NCI-H526 (cell line): ENCODE data around the gene PITX1.
"Not testable (repeated sequence)": the region's sequence is repeated elsewhere in the genome, so short reads cannot be mapped to it uniquely, and the experiment has no call there.

Experiments
- DNase-seq, 2 experiments: peaks; one replicate each; lab custom pipeline; 2025; lab: John Stamatoyannopoulos, UW

PITX1 gene

DNA sequence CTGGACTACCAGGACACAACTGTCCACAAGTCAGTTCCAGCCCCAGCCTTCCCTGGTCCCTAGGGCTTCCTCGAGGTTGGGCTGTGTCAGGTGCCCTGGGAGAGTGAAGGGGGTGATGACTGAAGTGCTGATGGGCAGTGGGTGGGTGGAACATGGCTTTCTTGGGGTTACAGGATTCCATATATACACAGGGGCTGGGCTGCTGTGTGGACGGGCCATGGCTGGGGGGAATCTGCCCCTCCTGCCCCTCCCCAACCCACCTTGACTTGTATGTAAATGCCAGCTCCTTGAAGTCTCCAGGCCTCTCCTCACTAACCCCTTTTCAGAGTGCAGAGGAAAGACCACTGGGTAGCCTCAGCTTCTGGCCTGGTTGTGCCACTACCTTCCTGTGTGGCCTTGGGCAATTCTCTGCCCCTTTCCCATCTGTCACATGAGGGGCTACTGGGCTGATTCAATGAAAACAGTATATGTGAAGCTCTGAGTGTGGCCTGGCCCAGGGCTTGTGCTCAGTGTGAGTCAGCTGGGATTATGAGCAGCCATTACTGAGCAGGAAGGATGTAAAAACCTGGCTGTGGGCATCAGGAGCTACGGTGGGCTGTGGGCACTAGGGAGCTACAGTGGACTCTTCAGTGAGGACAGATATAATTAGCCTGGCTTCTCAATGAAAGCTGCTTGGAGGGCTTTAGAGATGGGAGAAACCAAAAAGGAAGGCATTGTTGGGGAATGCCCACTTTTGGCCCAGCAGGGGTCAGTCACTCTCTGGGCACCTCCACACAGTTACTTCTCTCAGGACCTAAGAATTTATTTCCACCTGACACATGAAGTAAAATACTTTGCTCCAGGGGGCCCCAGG is 23.3 kb downstream of the PITX1 start:
- DNase-seq = no peak

DNA sequence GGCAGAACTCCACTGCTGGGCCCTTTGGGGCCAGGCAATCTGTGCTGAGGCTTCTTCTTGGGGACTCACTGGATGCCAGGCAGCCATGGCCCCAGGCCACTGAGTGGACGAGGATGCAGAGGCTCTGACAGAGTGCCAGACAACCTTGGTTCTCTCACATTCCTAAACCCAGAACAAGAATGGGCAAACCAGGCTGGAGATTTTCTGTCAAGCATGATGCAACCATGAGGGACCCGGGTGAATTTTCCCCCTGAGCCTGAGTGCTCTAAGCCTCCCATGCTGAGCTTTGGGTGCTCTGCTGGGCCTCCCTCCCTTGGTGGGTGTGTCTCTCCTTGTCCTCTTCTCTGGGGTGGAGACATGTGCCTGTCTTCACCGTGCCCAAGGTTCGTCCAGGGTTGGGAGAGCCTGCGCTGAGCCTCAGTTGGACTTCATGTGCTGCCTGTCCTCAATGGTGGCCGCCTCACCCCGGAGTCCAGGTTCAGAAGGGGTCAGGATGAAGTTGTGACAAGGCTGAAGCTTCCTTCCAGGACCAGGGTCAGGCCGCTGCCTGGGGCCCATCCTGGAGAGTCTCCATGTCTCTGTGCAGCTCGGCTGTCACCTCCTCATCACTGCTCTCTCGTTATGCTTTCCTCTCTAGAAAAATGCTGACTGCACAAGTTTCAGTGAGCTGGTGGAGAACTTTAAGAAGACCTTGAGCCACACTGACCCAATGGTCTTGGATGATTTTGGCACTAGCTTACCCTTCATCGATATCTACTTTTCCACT is 24.1 kb downstream of the PITX1 start:
- no peak for DNase-seq

DNA sequence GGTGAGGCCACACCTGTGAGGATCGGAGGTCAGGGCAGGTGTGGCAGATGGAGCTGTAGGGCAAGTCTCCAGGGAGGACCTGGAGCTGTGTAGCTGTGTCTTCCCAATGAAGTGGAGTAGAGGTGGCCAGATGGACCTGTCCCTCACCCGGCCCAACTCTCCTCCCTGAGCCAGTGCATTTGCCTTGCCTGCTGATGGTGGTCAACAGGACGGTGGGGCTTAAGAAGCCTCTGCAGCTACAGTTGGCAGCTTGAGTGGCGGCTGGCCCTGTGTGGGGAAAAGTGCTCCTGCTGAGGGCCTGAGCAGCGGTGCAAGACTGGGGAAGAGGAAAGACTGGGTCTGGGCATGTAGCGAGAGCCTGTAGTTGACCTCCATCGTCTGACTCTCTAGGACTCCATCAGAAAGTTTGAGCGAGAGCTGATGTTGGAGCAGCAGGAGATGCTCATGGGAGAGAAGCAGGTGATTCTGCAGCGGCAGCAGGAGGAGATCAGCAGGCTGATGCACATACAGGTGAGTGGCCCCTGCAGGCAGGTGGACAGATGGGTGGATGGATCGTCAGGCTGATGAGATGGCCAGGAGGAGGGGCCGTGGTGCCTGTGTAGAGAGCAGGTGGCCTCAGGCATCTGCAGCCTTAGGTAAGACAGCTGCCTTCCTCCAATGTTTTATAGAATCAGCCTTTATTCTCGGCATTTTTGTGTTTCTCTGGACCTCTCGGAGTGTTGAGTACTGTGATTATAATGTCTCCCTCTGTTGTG is 24.9 kb downstream of the PITX1 start:
- DNase-seq = peak in 1 of 2 experiments; percentile 14

DNA sequence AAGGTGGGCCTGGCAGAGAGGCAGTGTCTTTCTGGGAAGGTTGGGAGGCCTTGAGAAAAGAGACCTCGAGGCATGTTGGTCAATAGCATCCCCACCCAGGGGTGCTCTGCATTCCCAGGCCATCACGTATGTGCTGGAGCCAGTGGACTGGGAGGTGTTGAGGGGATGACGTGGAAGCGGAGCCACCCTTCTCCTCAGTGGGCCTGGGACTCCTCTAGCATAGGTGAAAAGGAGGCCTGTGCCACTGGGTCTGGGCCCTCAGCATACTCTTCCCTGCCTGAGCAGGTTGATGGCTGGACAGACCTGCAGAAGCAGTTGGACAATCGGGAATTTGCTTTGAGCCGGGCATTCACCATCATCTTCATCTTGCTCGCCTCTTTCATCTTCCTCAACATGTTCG is 25.5 kb downstream of the PITX1 start:
- no peak for DNase-seq

DNA sequence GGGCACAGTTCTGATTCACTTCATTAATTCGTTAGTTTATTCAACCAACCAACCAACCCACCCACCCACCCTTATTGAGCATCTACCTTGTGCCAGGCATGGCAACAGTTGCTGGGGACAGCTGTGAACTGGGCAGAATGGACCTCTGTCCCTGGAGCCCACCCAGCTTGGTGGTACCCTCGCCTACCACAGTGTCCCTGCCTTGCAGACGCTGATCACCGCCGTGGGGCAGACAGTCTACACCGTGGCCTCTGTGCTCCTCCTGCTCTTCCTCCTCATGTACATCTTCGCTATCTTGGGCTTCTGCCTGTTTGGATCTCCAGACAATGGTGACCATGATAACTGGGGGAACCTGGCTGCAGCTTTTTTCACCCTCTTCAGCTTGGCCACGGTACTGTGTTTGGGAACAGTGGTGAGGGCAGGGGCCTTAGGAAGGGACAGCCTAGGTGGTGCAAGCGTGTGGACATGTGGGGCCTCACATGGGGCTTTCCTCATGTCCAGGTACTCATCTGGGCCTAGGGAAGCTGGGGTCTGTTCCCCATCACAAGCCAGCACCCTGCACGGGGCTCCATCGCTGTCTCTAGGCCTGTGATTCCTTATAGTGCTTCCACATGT is 26.2 kb downstream of the PITX1 start:
- DNase-seq = no peak

DNA sequence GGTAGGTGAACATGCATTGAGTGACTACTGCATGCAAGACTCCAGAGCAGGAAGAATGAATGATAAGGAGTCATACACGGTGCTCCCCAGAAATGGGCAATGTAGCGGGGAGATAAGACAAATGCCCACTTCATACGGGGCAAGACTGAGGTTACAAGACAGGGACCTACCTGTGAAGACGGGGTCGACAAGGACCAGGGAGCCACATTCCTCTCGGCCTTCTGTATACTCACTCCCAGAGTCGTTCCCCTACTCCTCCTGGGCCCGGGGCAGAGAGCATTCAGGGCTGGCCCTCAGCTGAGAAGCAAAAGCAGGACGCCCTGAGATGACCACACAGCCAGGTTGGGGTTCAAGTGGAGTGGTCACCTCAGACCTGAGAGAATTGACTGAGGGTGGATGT is 26.7 kb downstream of the PITX1 start:
- no peak for DNase-seq

DNA sequence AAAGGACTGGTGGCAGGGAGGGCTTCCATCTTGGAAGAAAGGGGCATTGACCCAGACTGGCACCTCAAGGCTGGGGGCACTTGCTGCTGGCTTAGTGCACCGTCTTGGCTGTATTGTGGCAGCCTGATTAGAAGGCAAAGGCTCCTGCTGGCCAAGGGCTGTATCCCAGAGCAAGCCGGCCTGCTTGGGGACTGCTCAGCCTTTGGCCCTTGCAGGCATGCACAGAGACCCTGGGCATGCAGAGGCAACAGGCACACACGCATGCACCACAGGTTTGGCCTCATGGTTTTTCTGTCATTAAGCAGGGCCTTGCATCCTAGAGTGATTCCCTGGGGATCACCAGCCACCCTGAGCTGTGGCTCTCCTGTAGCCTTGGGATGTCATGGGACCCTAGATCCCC is 29.0 kb downstream of the PITX1 start:
- DNase-seq = no peak

DNA sequence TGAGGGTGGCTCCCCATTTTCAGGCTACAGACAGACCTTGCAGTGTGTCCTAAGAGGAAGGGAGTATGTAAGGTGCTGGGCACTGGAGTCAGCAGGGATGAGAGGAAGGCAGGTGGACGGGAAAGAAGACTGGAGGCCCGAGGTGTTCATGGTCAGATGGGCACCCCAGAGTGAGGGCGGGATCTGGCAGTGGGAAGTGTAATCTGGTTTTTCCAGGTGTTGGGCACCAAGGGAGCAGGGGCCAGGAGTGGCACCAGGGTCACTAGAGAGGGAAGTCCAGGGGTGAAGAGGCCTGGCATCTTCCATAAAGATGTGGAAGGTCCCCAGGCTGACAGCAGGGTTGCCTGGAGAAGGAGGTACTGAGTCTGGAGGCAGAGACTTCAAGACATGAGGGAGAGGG is 29.7 kb downstream of the PITX1 start:
- DNase-seq = no peak

DNA sequence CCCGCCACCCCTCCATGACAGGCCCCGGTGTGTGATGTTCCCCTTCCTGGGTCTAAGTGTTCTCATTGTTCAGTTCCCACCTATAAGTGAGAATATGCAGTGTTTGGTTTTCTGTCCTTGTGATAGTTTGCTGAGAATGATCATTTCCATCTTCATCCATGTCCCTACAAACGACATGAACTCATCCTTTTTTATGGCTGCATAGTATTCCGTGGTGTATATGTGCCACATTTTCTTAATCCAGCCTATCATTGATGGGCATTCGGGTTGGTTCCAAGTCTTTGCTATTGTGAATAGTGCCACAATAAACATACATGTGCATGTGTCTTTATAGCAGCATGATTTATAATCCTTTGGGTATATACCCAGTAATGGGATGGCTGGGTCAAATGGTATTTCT is 36.0 kb downstream of the PITX1 start:
- not testable (repeated sequence) for DNase-seq

DNA sequence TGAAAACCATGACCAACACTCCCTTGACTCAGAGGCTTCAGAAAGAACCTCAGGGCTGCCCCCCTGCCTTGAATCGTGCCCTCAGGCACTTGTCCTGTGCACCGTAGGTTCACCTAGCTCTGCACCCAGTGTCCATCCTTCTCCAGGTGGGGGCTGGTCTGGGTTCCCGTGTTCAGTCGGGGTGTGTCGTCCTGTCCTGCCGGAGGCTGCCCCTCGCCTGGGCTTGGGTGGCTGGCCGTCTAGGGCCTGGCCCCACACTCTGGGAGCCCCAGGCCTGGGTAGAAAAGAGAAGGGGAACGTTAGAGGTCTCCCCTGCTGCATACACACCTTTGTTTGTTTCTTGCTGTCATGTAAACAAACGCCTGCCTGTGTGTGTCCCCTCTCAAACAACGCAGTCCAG is 37.0 kb downstream of the PITX1 start:
- no peak for DNase-seq

DNA sequence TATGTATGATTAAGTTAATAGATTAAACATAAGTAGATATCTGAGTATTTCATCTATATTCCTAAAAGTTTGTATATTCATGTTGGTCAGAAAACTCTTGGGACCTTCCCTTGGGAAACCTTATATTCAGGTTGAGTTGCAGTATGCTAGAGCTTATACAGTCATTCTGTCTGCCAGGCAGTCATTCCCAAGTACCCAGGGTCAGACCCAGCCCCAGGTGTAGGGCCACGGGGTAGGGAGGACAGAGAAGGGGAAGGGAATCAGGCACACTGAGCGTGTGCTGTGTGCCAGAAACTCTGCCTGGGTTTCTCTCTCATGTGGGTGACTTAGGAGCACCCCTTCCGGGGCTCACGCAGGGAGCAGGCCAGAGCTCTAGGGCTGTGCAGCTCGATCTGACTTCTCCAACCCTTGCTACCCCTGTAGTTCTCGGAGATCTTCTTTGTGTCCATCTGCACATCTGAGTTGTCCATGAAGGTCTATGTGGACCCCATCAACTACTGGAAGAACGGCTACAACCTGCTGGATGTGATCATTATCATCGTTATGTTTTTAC is 38.1 kb downstream of the PITX1 start:
- no peak for DNase-seq

DNA sequence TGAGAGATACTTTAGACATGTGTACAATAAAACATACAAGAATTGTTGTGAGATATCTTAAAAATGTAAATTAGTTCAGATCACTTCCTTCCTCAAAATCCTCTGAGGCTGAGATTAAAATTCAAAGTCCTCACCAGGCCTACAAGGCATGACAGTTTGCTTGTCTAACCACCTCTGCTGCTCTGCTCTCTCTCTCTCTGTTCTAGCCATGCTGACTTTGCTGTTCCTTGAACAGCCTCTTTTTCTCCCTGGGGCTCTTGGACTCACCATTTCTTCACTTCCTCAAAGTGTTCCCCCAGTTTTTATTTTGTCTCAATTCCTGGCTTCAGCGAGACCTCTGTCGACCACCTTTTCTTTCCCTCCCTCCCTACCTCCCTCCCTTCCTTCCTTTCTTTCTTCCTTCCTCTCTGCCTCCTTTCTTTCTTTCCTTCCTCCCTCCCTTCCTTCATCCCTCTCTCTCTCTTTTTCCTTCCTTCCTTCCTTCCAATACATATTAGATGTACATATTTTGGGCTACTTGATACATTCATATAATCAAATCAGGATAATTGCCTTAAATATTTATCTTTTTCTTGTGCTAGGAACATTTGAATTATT is 39.4 kb downstream of the PITX1 start:
- DNase-seq = no peak

DNA sequence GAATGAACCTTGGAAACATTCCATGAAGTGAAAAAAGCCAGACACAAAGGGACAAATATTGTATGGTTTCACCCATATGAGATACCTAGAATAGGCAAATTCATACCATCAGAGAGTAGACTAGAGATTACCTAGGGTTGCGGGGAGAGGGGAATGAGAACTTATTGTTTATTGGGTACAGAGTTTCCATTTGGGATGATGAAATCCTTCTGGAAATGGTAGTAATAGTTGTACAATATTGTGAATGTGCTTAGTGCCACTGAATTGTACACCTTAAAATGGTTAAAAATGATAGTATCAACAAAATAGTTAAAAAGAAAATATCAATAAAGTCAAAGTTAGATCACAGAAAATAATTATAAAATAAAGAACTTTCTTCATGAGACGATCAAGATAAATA is 40.9 kb downstream of the PITX1 start:
- no peak for DNase-seq

DNA sequence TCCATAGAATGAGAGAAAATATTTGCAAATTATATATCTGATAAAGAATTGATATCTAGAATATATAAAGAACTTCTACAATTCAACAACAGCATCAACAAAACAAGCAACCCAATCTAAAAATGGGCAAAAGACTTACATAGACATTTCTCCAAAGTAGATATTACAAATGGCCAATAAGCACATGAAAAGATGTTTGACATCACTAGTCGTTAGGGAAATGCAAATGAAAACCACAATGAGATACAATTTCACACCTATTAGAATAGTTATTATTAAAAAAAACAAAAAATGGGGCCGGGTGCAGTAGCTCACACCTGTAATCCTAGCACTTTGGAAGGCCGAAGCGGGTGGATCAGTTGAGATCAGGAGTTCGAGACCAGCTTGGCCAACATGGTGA is 41.9 kb downstream of the PITX1 start:
- no peak for DNase-seq

DNA sequence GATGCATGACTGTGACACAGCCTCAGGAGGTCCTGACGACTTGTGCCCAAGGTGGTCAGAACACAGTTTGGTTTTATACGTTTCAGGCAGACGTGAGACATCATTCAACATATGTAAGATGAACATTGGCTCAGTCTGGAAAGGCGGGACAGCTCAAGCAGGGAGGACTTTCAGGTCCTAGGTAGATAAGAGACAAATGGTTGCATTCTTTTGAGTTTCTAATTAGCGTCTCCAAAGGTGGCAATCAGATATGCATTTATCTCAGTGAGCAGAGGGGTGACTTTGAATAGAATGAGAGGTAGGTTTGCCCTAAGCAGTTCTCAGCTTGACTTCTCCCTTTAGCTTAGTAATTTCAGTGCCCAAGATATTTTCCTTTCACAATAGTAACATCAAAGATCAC is 43.8 kb downstream of the PITX1 start:
- not testable (repeated sequence) for DNase-seq

DNA sequence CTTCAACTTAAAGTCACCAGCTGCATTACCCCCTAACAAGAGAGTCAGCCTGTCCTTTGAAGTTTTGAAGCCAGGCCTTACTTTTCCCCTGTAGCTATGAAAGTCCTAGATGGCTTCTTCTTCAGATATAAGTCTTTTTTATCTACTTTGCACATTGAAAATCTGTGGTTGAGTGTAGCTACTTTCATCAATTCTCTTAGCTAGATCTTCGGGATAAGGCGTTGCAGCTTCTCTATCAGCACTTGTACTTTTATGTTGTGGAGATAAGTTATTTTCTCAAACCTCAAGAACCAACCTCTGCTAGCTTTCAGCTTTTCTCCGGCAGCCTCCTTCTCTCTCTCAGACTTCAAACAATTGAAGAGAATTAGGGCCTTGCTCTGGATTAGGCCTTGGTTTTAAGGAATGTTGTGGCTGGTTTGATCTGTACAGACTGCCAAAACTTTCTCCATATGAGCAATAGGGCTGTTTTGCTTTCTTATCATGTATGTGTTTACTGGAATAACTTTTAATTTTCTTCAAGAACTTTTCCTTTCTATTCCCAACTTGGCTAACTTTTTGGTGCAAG is 44.7 kb downstream of the PITX1 start:
- no peak for DNase-seq

DNA sequence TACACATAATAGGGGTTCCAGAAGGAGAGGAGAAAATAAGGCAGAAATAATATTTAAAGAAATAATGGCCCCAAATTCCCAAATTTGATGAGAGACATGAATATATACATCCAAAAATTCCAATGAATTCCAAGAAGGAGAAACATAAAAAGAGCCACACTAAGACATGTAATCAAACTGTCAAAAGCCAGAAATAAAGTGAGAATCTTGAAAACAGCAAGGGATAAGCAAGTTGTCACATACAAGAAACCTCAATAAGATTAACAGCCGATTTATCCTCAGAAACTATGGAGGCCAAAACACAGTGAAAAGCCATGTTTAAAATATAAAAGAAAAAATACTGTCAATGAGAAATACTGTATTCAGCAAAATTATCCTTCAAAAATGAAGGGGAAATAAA is 51.8 kb downstream of the PITX1 start:
- no peak for DNase-seq

DNA sequence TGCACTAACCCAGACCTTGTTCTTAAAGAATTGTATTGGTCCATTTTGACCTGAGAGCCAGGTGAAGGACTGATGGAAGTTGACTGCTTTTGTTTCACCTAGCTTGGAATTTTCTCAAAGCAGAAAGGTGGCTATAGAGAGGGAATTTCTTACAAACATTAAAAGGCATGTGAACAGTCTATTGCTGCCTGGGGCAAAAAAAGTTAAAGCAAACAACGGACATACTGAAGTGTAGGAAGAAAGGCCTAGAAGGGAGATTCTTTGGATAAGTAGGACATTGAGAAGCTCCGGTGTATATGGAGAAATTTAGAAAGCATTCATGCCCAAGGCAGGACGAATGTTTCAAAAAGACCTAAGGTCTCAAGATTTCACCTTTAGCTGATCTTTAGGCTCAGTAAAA is 54.6 kb downstream of the PITX1 start:
- DNase-seq = no peak
